ENCODE measurements around the gene STRN4. TPM values are rescaled to one million over a fixed set of nuclear protein-coding genes. Genes with fewer than 3 reads are reported as not detected.

STRN4 gene
- total RNA-seq, 1 donor from 2014 or later: 138 TPM

GRCh38 chr19:46725036-46725820, 21.0 kb downstream of the STRN4 start:
- peak overlapping the region; percentile 50 for H3K27ac Mint-ChIP-seq (ENCODE audit: unreplicated experiment)
- no peak for DNase-seq (ENCODE audit: low read depth, low spot score)
- H3K9me3 Mint-ChIP-seq: no peaks in the 10 kb centered on the region
- no peaks in the 10 kb centered on the region for H3K27me3 Mint-ChIP-seq (ENCODE audit: low read depth)
- no peak for TF ChIP-seq CTCF (conservative IDR thresholded peaks at IDR 0.05)
- no peak overlapping the region for H3K4me3 Mint-ChIP-seq
- H3K4me1 Mint-ChIP-seq: peaks cover 7% of the 10 kb centered on the region
- peaks cover 8% of the 10 kb centered on the region for H3K36me3 Mint-ChIP-seq (ENCODE audit: low read depth)

GRCh38 chr19:46724468-46724867, 21.8 kb downstream of the STRN4 start:
- H3K36me3 Mint-ChIP-seq (ENCODE audit: low read depth): peaks cover 8% of the 10 kb centered on the region
- no peaks in the 10 kb centered on the region for H3K9me3 Mint-ChIP-seq
- no peak overlapping the region for H3K27ac Mint-ChIP-seq (ENCODE audit: unreplicated experiment)
- DNase-seq (ENCODE audit: low read depth, low spot score): no peak
- no peak for TF ChIP-seq CTCF (conservative IDR thresholded peaks at IDR 0.05)
- H3K4me3 Mint-ChIP-seq: no peak overlapping the region
- H3K4me1 Mint-ChIP-seq: peaks cover 7% of the 10 kb centered on the region
- H3K27me3 Mint-ChIP-seq (ENCODE audit: low read depth): no peaks in the 10 kb centered on the region

GRCh38 chr19:46723471-46723870, 22.8 kb downstream of the STRN4 start:
- no peak for DNase-seq (ENCODE audit: low read depth, low spot score)
- TF ChIP-seq CTCF (conservative IDR thresholded peaks at IDR 0.05): no peak
- no peaks in the 10 kb centered on the region for H3K4me1 Mint-ChIP-seq
- no peaks in the 10 kb centered on the region for H3K9me3 Mint-ChIP-seq
- peaks cover 6% of the 10 kb centered on the region for H3K36me3 Mint-ChIP-seq (ENCODE audit: low read depth)
- H3K27ac Mint-ChIP-seq (ENCODE audit: unreplicated experiment): no peak overlapping the region
- no peaks in the 10 kb centered on the region for H3K27me3 Mint-ChIP-seq (ENCODE audit: low read depth)
- no peak overlapping the region for H3K4me3 Mint-ChIP-seq

GRCh38 chr19:46723023-46723461, 23.2 kb downstream of the STRN4 start:
- Mint-ChIP-seq H3K4me1 (peaks cover 4% of the 10 kb centered on the region), H3K4me3 (no peak overlapping the region), H3K9me3 (no peaks in the 10 kb centered on the region), H3K36me3 (ENCODE audit: low read depth) (peaks cover 6% of the 10 kb centered on the region), H3K27ac (ENCODE audit: unreplicated experiment) (no peak overlapping the region), H3K27me3 (ENCODE audit: low read depth) (no peaks in the 10 kb centered on the region)
- no peak for DNase-seq (ENCODE audit: low read depth, low spot score)
- TF ChIP-seq CTCF (conservative IDR thresholded peaks at IDR 0.05): no peak

- Mint-ChIP-seq H3K27me3 (ENCODE audit: low read depth) (peaks cover 2% of the 10 kb centered on the region), H3K4me3 (no peak overlapping the region), H3K36me3 (ENCODE audit: low read depth) (peaks cover 6% of the 10 kb centered on the region), H3K9me3 (no peaks in the 10 kb centered on the region), H3K4me1 (peaks cover 9% of the 10 kb centered on the region), H3K27ac (ENCODE audit: unreplicated experiment) (no peak overlapping the region)
- TF ChIP-seq CTCF (conservative IDR thresholded peaks at IDR 0.05): no peak
- no peak for DNase-seq (ENCODE audit: low read depth, low spot score)
These were observed 23.7 kb downstream of the STRN4 start for GRCh38 chr19:46722421-46723022.
